HG03432 (cell line): Measurements from ENCODE around the gene HS6ST3.

Experiments used
- ATAC-seq: cut with Tn5 transposase; IDR thresholded peaks from one replicate; pipeline ENCODE4 v1.9.1; 2021; ENCODE audit warnings: mild to moderate bottlenecking, moderate library complexity; ENCODE audit not compliant: unreplicated experiment

HS6ST3 gene

DNA sequence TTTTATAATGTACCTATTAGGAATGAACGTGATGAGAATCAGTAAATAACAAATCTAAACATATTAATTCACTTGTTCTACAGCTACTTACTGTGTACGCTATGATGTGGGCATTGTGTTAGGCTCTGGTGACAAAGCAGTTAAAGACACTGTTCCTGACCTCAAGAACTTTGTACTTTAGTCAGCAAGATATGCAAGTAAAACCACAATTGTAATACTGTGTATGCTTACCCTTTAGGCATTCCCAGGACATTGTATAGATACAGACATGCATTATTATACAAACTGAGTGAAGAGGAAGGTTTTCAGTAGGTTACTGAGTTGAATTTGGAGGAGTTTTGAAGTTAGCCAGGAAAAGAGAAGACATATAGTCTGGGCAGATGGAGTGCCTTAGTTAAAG is 435.8 kb downstream of the HS6ST3 start:
- no peak for ATAC-seq

GRCh38 chr13:96527497-96527896 is 437.6 kb downstream of the HS6ST3 start:
- no peak for ATAC-seq

- no peak for ATAC-seq
Observed at GRCh38 chr13:96532804-96533203, 442.9 kb downstream of the HS6ST3 start.

- ATAC-seq: no peak
Observed at GRCh38 chr13:96533408-96533807, 443.5 kb downstream of the HS6ST3 start.

- ATAC-seq: no peak
Observed at GRCh38 chr13:96539791-96540190, 449.9 kb downstream of the HS6ST3 start.

DNA sequence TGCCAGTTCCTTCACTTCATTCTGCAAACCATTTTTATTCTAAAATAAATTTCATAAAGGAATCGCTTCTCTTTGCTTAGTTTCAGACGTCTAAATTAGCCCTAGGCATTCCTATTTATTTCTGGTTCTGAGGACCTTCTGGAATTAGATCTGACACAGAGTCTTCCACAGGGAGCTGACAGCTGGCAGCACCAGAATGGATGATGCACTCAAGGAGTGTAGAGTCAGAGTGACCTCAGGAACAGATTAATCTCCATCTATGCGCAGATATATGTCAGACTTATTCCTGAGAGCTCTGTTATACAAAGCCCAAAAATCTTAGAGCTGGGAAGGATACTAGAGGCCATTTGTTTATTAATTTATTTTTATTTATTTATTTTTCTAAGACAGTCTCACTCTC is 450.8 kb downstream of the HS6ST3 start:
- no peak for ATAC-seq

GRCh38 chr13:96542986-96543385 is 453.1 kb downstream of the HS6ST3 start:
- no peak for ATAC-seq

DNA sequence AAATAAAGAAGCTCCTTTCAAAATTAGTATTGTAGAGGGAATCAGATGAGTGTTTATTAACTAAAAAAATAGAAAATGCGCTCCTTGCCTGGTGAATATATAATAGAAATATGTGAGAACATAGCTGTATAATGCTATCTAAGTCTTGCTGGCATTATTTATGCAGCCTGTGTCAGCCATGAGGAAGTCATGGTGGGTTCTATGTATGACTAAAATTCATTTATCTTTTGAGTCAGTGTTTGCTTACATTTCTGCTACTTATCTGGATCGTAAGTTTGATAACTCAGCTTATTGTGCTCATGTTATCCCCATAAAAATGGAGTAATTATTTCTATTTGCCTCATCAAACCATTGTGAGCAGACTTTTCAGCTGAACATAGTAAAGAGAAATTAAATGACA is 455.1 kb downstream of the HS6ST3 start:
- no peak for ATAC-seq

DNA sequence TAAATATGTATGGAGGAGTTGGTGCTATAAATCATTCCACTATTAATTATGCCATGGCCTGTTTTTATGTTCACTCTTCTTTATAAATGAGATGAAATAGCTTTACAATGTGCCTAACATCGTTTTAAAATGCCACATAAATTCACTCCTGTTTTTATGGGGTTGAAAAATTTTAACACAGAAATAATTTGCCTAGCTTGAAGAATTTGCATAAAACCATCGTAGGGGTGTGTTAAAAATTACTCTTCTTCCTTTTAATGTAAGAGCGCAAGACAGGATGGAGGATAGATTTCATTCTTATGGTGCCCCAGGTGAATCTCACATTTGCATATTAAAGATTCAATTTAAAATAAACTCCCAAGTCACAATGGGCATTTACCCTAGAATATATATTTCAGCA is 456.6 kb downstream of the HS6ST3 start:
- ATAC-seq: no peak

- ATAC-seq: no peak
Observed at GRCh38 chr13:96551546-96551945, 461.6 kb downstream of the HS6ST3 start.

DNA sequence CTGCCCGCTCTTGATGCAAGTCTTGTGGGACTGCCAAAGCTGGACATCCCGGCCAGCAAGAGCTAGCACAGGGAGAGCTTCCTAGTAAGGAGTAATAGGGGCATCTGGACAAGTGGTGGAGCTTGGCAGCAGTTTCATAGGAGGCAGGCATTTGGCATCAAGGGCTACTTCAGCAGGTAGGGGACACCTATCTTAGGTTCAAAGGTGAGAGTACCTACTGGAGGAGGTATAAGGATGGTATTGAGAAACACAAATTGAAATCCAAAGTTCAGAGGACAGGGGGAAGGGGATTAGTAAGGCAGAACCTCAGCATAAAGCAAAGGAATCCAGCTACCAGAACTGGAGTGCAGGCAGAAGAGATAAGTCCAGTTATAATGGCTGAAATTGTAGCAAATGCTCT is 462.7 kb downstream of the HS6ST3 start:
- no peak for ATAC-seq

- ATAC-seq: no peak
Observed at GRCh38 chr13:96553796-96554195, 463.9 kb downstream of the HS6ST3 start.

DNA sequence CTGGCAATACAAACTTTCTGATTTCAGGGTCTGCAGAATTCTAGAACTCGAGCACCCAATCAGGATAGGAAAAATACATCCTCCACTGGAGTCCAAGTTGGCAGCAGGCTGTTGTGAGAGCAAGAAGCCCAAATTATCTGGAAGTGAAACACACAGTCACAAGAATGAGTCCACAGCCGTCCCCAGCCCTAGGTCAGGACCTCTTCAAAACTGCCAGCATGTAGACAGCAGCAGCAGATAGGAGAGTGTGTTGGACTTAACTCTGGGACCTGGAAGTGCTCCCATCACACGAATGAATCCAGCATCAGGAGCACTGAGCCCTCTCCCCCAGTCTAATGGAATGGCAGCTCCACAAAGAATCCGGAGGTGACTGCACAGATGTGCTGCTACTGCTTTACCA is 483.7 kb downstream of the HS6ST3 start:
- no peak for ATAC-seq

GRCh38 chr13:96575423-96576320 is 485.8 kb downstream of the HS6ST3 start:
- no peak for ATAC-seq

- no peak for ATAC-seq
Observed at GRCh38 chr13:96581741-96582140, 491.8 kb downstream of the HS6ST3 start.

DNA sequence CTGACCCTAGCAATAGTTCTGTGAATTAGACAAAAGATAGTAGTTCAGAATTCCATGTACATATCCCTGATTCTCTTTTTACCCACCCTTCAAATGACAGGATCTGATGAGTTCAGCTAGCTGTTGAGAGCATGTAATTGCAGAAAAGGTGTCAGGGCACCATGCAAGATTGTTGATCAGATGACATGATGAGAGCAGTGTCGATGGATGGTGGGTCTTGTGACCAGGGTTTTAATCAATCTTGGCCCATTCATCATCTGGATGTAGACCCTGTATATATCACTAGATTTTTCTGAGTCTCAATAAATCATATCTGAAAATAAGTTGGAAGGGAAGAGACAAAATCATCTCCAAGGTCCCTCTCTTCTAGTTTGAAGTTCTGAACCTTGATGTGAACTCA is 525.3 kb downstream of the HS6ST3 start:
- ATAC-seq: no peak

- no peak for ATAC-seq
Observed at GRCh38 chr13:96617528-96617927, 527.6 kb downstream of the HS6ST3 start.

DNA sequence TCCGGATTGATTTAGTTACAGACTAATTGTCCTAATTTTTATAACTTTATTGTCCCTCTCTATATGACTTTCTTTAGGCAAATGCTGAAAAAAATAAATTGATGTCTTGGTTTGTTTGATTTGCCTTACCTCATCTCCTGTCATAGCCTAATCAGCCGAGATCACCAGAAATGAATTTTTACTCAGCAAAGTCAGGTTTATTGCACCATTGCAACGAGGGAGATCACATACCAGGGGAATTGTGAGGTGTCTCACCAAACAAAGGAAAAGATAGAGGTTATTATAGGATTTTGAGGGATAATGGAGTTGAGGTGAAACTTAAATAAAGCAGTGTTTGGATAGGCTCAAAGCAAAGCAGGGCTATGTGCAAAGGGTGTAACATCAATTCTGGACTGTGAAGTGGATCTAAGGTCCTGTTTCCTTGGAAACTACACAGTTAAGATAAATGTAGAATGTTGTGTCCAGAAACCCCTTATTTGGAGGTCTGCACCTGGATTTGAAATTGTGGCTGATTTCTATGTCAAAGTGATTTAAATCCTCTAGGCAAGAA is 531.8 kb downstream of the HS6ST3 start:
- no peak for ATAC-seq

DNA sequence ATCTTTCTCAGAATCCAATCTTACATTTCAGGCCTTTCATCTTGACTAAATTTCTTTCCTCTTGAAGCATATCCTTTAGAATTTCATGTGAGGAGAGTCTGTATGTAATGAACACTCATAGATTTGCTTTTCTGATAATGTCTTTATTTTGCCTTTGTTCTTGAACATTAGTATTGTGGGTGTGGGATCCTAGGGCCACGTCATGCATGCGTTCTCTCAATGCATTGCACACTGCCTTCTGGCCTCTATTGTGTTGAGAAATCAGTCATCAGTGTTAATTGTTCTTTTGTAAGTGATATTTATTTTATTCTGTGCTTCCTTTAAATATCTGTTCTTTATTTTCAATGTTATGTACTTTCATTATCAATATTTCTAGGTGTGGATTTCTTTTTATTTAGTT is 539.4 kb downstream of the HS6ST3 start:
- ATAC-seq: no peak

DNA sequence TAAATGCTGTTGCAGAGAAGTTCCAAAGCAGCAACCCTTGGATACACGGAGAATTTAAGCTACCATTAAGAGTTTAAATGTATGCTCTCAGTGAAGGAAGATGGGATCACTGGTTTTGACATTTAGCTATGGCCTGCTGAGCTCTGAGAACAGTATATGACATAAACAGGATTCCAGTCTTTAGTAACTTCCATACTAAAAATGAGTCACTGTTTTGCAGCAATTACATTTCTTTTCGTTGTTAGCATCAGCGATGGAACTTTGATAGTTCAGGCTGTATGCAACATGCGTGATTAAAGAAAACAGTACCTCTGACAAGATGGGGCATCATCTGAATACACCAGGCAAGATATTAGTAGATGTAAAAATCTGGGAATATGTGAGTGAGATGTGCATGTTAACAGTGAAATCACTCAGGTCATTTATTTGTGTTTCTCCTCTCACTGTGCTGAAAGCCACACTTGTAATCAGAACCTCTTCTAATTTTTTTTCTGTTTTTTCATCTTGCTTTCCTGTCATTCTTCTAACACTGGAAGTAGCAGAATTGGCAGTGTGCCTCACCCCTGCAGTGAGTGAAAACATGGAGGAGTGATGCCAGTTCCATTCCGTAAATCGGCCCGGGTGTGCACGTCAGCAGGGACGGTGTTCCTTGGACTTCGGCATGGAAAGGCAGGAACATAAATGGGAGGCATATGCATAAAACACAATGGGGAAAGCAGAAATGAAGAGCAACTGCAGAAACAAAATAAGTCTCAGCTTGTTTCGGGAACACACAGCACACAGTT is 542.8 kb downstream of the HS6ST3 start:
- no peak for ATAC-seq

DNA sequence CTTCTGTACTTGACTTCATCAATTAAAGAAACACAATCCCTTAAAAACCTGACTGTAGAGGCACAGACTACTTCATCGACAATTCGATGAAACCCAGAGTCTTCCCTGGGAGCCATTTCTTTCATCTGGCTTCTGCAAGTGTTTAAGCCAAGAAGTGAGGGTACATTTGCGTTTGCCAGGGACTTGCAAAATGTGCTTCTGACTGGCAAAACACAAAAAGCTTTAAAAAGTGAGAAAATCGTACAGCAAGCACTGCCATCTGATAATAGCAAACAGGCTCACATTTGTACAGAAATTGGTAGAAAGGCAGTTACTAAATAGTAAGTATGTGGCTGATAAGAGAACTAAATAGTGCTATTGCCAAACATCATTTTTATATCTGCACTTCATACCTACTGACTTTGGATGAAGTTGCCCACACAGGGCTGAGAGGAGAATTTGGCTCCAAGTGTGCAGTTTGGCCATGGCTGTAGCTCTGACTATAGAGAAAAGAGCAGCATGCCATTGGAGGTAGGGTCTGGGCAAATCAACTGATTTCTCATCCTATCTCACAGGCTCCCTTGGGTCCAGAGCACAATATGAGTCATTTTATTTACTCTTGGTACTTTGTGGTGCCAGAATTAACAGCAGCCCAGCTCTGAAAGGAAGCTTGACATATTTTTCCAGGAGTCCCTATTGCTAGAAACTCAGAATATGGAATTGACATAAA is 546.2 kb downstream of the HS6ST3 start:
- no peak for ATAC-seq
